Spleen (tissue), 11 donors: ENCODE measurements around the gene FILIP1. TPM values are rescaled to one million over a fixed set of nuclear protein-coding genes. Genes with fewer than 3 reads are reported as not detected.

Experiments
- DNase-seq: peaks from one replicate; pipeline ENCODE4 v3.0.0-alpha.2; 2020
- H3K27ac ChIP-seq, 8 donors: fragments of 200-600 bp; sonication (generic) in 7 of 8; 1 replicate in 4 of 8; 2 replicates in 4 of 8; pipeline versions ENCODE4 v1.5.0 to v1.8.0; 2016 to 2021; ENCODE audit warnings: inconsistent platforms in 4 of 8, mild to moderate bottlenecking in 4 of 8, moderate library complexity in 1 of 8
- H3K27me3 ChIP-seq, 7 donors: fragments of 200-600 bp; sonication (generic) in 6 of 7; replicated peaks in 1 of 7; 1 replicate in 4 of 7; 2 replicates in 3 of 7; pipeline versions ENCODE4 v1.5.0 to v1.8.0; 2016 to 2021; ENCODE audit warnings: inconsistent platforms in 3 of 7, mild to moderate bottlenecking in 1 of 7
- H3K36me3 ChIP-seq, 6 donors: fragments of 200-600 bp; sonication (generic) in 5 of 6; 1 replicate in 4 of 6; 2 replicates in 2 of 6; pipeline versions ENCODE4 v1.5.0 to v1.8.0; 2016 to 2021; ENCODE audit warnings: inconsistent platforms in 2 of 6
- H3K4me1 ChIP-seq, 6 donors: fragments of 200-600 bp; sonication (generic) in 5 of 6; 1 replicate in 3 of 6; 2 replicates in 3 of 6; pipeline versions ENCODE4 v1.5.0 to v1.8.0; 2016 to 2021; ENCODE audit warnings: inconsistent platforms in 3 of 6
- H3K4me3 ChIP-seq, 8 donors: fragments of 200-600 bp; sonication (generic) in 7 of 8; 1 replicate in 4 of 8; 2 replicates in 4 of 8; pipeline versions ENCODE4 v1.5.0 to v1.8.0; 2016 to 2021; ENCODE audit warnings: inconsistent platforms in 4 of 8, mild to moderate bottlenecking in 4 of 8, moderate library complexity in 2 of 8
- H3K9me3 ChIP-seq, 8 donors: fragments of 200-600 bp; sonication (generic) in 7 of 8; 1 replicate in 4 of 8; 2 replicates in 4 of 8; pipeline versions ENCODE4 v1.5.0 to v1.8.0; 2016 to 2021; ENCODE audit warnings: inconsistent platforms in 4 of 8
- CTCF ChIP-seq, 11 experiments: fragments of 200-600 bp in 7 of 11; fragments of 450-650 bp in 4 of 11; sonication (generic) in 4 of 11; IDR thresholded peaks in 8 of 11; conservative IDR thresholded peaks in 3 of 11; 1 replicate in 7 of 11; 2 replicates in 4 of 11; pipeline versions ENCODE4 v1.4.0 to v1.8.0; 2016 to 2021; ENCODE audit warnings: antibody characterized with exemption in 11 of 11, inconsistent platforms in 4 of 11, mild to moderate bottlenecking in 1 of 11
- POLR2A ChIP-seq, 3 donors: fragments of 450-650 bp; IDR thresholded peaks; one replicate each; pipeline ENCODE4 v1.5.1; 2017; ENCODE audit warnings: antibody characterized with exemption in 3 of 3, mild to moderate bottlenecking in 1 of 3
- POLR2AphosphoS5 ChIP-seq, 3 donors: sonication (generic); formaldehyde crosslinking; IDR thresholded peaks; one replicate each; pipeline ENCODE4 v1.5.1; 2017; ENCODE audit warnings: antibody characterized with exemption in 3 of 3
- WGBS, 5 donors: extraction: QIAGEN DNeasy Blood & Tissue Kit in 3 of 5; methylation state at CpG; one replicate each; pipeline versions ENCODE4 v1.1.5 to v1.1.7; 2013 to 2018; 5-methylcytosine and 5-hydroxymethylcytosine counted together
- intact Hi-C: fragments of 100-400 bp; cut with DNase I; formaldehyde crosslinking; loops from one replicate; pipeline ENCODE4 v1.15.0; 2023; ENCODE audit warnings: low total_unique reads
- polyA plus RNA-seq, 3 donors: library from polyadenylated mRNA; stranded (reverse); fragments of 200-250 nt; gene quantifications; one replicate each; pipeline ENCODE4 v1.2.1, GENCODE V29; 2013
- total RNA-seq, 7 donors: library from RNA; depleted of rRNA in 3 of 7; stranded (reverse); fragments of >200 nt in 3 of 7; fragmentation: NEBNext Ultra II Directional in 4 of 7; extraction: Animal tissue kit (Norgen Biotek cat#: 25700) in 4 of 7; gene quantifications; one replicate each; pipeline versions ENCODE4 v1.1.0 to v1.2.1, GENCODE V29; 2016 to 2021
- donor health status: healthy with polysubstance abuse.
- donor health status: DM: no; HTN: no; CAD: no; lungs with moderate emphysema.
- donor health status: DM: no; HTN: no; CAD: no.
- donor health status: Bipolar disorder and iron deficiency.
- donor health status: healthy.
- donor health status: DM: no; HTN: no; CAD: no.
- donor health status: DM: yes; HTN: yes; CAD: no.

The FILIP1 gene
- total and polyA plus RNA-seq, 10 donors: 0.11 to 0.59 (median 0.38) TPM

GRCh38 chr6:75290136-75290945 is 203.3 kb downstream of the FILIP1 start:
- Histone ChIP-seq H3K27ac (no peak overlapping the region), H3K27me3 (no peaks in the 10 kb centered on the region), H3K9me3 (no peaks in the 10 kb centered on the region), H3K4me3 (no peak overlapping the region), H3K36me3 (peaks cover 0 to 13% (median 0%) of the 10 kb centered on the region in 6 donors), H3K4me1 (peaks cover 6 to 32% (median 24%) of the 10 kb centered on the region in 6 donors)
- intact Hi-C loops: loop anchor here (10.0 kb wide), 1 partner anchor 234 kb away; no protein-coding TSS in a partner anchor
- 80 to 89% (median 87%) methylated on average over 7 of the region's 7 CpGs for WGBS, 5 donors
- DNase-seq: no peak
- TF ChIP-seq POLR2A (IDR thresholded peaks at IDR 0.05) (no peak), CTCF (IDR thresholded peaks at IDR 0.05 in 8 of 11, conservative IDR thresholded peaks at IDR 0.05 in 3 of 11) (no peak), POLR2AphosphoS5 (IDR thresholded peaks at IDR 0.05) (no peak)

- no peaks in the 10 kb centered on the region for H3K27me3 ChIP-seq
- no peak for DNase-seq
Measured at GRCh38 chr6:75288023-75288422, 205.6 kb downstream of the FILIP1 start.

GRCh38 chr6:75287424-75287823 is 206.2 kb downstream of the FILIP1 start:
- no peak for DNase-seq
- H3K36me3 ChIP-seq: peaks cover 0 to 13% (median 0%) of the 10 kb centered on the region in 6 donors
- peak overlapping the region in 2 of 8 donors; percentile 10 to 14 for H3K27ac ChIP-seq
- intact Hi-C loops: no loop called here
- WGBS, 5 donors: 49 to 76% (median 61%) methylated on average over 1 of the region's 1 CpG
- peaks cover 7 to 48% (median 39%) of the 10 kb centered on the region in 6 donors for H3K4me1 ChIP-seq
- H3K4me3 ChIP-seq: peak overlapping the region in 1 of 8 donors; percentile 6
- H3K9me3 ChIP-seq: no peaks in the 10 kb centered on the region
- no peaks in the 10 kb centered on the region for H3K27me3 ChIP-seq
- no peak for TF ChIP-seq POLR2A (IDR thresholded peaks at IDR 0.05)
- no peak for TF ChIP-seq POLR2AphosphoS5 (IDR thresholded peaks at IDR 0.05)
- no peak for TF ChIP-seq CTCF (IDR thresholded peaks at IDR 0.05 in 8 of 11, conservative IDR thresholded peaks at IDR 0.05 in 3 of 11)

More at GRCh38 chr6:75288023-75288422, 205.6 kb downstream of the FILIP1 start:
- Histone ChIP-seq H3K4me3 (no peak overlapping the region), H3K9me3 (no peaks in the 10 kb centered on the region), H3K4me1 (peaks cover 6 to 42% (median 33%) of the 10 kb centered on the region in 6 donors), H3K36me3 (peaks cover 0 to 13% (median 0%) of the 10 kb centered on the region in 6 donors), H3K27ac (no peak overlapping the region)
- intact Hi-C loops: no loop called here
- 95 to 100% (median 95%) methylated on average over 1 of the region's 1 CpG for WGBS, 5 donors
- TF ChIP-seq POLR2A (IDR thresholded peaks at IDR 0.05) (no peak), CTCF (IDR thresholded peaks at IDR 0.05 in 8 of 11, conservative IDR thresholded peaks at IDR 0.05 in 3 of 11) (no peak), POLR2AphosphoS5 (IDR thresholded peaks at IDR 0.05) (no peak)

GRCh38 chr6:75286955-75287354 is 206.6 kb downstream of the FILIP1 start:
- peak overlapping the region in 1 of 8 donors; percentile 6 for H3K4me3 ChIP-seq
- DNase-seq: no peak
- no peaks in the 10 kb centered on the region for H3K9me3 ChIP-seq
- intact Hi-C loops: no loop called here
- peak overlapping the region in 2 of 8 donors; percentile 10 to 14 for H3K27ac ChIP-seq
- peaks cover 10 to 53% (median 44%) of the 10 kb centered on the region in 6 donors for H3K4me1 ChIP-seq
- H3K36me3 ChIP-seq: peaks cover 0 to 13% (median 0%) of the 10 kb centered on the region in 6 donors
- 90 to 97% (median 95%) methylated on average over 2 of the region's 2 CpGs for WGBS, 5 donors
- TF ChIP-seq POLR2AphosphoS5 (IDR thresholded peaks at IDR 0.05): no peak
- no peak for TF ChIP-seq CTCF (IDR thresholded peaks at IDR 0.05 in 8 of 11, conservative IDR thresholded peaks at IDR 0.05 in 3 of 11)
- TF ChIP-seq POLR2A (IDR thresholded peaks at IDR 0.05): no peak
- H3K27me3 ChIP-seq: no peaks in the 10 kb centered on the region
